ENCODE data around the gene SMIM11.
"Not testable (repeated sequence)": the region's sequence is repeated elsewhere in the genome, so short reads cannot be mapped to it uniquely, and the experiment has no call there.

Gene SMIM11

DNA sequence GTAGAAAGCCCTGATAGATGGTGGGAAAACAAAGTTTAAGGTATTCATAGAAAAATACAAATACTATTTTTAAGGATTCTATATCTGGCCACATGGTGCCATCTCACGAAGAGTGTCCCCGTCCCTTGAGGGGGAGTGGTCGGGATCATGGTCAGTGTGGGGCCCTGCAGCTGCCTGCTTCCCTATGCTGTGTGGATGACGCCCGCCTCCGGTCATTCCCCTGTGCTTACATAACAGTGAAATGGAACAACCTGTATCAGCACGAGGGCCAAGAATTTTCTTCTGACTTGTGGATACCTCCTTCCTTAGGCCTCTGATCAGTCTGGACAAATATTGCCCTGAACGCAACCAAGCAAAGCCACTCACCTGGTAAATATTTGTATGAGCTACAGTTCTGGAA is 52.0 kb downstream of the SMIM11 start:
- DNase-seq = not testable (repeated sequence)

DNA sequence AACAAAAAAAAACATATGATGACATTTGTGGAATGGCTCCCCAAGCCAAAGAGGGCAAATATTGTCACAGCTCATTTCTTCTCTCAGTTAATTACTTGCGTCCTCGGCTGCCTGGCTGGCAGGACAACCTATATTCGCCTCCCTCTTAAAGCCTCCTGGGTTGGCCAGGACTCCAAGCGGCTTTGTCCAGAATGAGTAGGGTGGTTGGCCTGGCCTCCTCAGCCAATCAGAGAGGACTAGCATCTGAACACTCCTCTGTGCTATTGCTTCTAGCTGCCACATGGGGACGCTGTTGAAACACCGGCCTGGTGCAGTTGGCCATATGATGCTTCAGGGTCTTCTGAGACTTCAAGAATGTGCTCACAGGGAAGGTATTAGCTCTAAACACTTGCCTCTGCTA is 53.1 kb downstream of the SMIM11 start:
- not testable (repeated sequence) for DNase-seq

GRCh38 chr21:34429710-34430109 is 54.4 kb downstream of the SMIM11 start:
- DNase-seq = not testable (repeated sequence)

Data from suppressor macrophage treated with lipopolysaccharide for 1 hour (primary cell).